ENCODE results near the gene WDR7. TPM values are rescaled to one million over a fixed set of nuclear protein-coding genes. Genes with fewer than 3 reads are reported as not detected.

WDR7 gene
- total RNA-seq, 1 experiment from 2014 or later = 9.8 TPM

DNA sequence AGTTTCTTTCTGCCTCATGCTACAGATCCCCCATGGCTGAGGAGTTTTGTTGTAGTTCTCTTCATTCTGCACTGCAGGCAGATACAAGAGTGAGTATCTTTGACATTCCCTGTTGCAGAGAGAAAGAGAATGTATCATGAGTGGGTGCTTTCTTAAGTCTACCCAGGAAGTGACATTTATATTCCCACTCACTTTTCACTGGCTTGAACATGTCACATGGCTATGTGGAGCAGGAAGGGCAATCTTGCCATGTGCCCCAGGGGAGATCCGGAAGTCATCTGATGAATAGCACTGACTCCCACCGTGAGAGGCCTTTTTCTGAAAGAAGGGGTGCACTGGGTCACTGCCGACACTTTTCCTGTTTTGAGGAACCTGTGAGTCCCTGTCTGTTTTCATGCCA, 429.3 kb downstream of the WDR7 start:
- no peak for DNase-seq (ENCODE audit: low read depth)

DNA sequence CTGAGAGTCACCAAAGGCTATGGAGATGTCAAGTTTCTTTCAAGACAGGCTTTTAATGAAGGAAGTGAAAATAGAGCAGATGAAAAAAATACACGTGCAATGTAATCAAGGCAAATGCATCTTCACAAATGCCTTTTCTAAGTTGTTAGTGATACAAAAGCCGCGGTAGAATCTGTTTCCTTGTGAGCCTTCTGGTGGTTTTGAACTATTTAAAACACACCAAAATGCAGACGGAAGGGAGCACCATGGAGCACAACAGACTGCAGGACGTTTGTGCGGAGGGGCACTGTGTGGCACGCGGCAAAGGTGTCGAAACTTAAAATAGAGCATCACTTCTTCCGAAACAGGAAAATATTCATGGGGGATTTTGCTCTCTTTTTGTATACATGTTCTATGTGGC, 430.7 kb downstream of the WDR7 start:
- DNase-seq (ENCODE audit: low read depth) = no peak

DNA sequence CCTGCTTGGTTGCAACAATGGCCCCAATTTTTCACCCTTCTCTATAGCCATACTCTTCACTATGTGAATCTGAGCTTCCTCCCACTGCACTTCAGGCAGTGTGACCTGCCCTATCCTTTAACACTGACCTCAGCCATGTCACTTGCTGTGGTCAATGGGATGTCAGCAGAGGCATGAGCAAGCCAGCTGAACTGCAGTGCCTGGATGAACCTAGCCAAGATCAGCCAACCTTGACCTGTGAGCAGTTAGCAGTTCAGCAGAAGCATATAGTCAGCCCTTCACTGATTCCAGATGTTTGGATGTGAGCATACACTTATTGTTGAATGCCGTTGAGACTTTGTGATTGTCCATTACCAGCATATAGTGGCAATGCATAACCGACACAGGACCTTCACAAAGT, 432.3 kb downstream of the WDR7 start:
- no peak for DNase-seq (ENCODE audit: low read depth)

GRCh38 chr18:57084331-57085271, 433.4 kb downstream of the WDR7 start:
- DNase-seq (ENCODE audit: low read depth) = peak; percentile 70

GRCh38 chr18:57085371-57085770, 434.2 kb downstream of the WDR7 start:
- DNase-seq (ENCODE audit: low read depth) = no peak

- no peak for DNase-seq (ENCODE audit: low read depth)
Observed at GRCh38 chr18:57086163-57086562, 435.0 kb downstream of the WDR7 start.

Other genes starting within 250 kb of the WDR7 start
- gene TXNL1, start 12.8 kb upstream of the WDR7 start, total RNA-seq (2014; rRNA removed; shearing (Covaris generic)) = 100 and 123 TPM in 2 replicates